Astrocyte of the spinal cord (primary cell): ENCODE results near the gene ATP5F1D.

ENCODE experiments used
- DNase-seq: peaks from one replicate; pipeline ENCODE4 v3.0.0; 2011; ENCODE audit warnings: low read depth, low spot score
- H3K4me3 ChIP-seq: 2 replicates; pipeline ENCODE4 v1.5.1; 2011; ENCODE audit warnings: low read depth, mild to moderate bottlenecking, low read length, moderate library complexity
- in situ Hi-C: cut with HindIII; loops from 2 replicates; pipeline ENCODE4 v1.10.0; 2017; ENCODE audit warnings: low sequenced_read_pairs
- TF ChIP-seq, protein P1 (sequence below): IDR thresholded peaks from 2 replicates; pipeline ENCODE4 v1.5.1; 2012; ENCODE audit warnings: low read depth, mild to moderate bottlenecking, low read length, inconsistent platforms

ATP5F1D gene

DNA sequence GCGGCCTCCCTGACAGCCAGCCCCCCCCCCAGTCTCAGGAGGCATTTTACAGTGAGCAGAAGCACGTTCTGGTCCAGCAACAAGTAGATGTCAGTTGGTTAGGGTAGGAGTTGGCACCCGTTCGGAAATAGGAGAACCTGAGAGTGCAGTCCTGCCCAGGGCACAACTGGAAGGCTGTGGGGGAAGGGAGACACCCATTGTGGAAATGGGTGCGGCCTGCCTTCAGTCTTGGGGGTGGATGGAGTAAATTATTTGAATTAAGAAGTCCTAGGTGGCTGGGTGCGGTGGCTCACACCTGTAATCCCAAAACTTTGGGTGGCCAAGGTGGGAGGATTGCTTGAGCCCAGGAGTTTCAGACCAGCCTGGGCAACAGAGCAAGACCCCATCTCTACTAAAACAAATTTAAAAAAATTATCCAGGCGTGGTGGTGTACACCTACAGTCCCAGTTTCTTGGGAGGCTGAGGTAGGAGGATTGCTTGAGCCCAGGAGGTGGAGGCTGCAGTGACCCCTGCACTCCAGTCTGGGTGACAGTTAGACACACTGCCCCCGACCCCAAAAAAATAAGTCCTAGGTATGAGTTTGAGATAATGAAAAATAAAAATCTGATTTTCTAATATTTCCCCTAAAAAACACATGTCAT lies 28.8 kb downstream of the ATP5F1D start:
- DNase-seq = no peak
- H3K4me3 ChIP-seq = peak overlapping the region; percentile 47
- TF ChIP-seq, protein P1, sequence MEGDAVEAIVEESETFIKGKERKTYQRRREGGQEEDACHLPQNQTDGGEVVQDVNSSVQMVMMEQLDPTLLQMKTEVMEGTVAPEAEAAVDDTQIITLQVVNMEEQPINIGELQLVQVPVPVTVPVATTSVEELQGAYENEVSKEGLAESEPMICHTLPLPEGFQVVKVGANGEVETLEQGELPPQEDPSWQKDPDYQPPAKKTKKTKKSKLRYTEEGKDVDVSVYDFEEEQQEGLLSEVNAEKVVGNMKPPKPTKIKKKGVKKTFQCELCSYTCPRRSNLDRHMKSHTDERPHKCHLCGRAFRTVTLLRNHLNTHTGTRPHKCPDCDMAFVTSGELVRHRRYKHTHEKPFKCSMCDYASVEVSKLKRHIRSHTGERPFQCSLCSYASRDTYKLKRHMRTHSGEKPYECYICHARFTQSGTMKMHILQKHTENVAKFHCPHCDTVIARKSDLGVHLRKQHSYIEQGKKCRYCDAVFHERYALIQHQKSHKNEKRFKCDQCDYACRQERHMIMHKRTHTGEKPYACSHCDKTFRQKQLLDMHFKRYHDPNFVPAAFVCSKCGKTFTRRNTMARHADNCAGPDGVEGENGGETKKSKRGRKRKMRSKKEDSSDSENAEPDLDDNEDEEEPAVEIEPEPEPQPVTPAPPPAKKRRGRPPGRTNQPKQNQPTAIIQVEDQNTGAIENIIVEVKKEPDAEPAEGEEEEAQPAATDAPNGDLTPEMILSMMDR = no peak
- in situ Hi-C loops = no loop called here

DNA sequence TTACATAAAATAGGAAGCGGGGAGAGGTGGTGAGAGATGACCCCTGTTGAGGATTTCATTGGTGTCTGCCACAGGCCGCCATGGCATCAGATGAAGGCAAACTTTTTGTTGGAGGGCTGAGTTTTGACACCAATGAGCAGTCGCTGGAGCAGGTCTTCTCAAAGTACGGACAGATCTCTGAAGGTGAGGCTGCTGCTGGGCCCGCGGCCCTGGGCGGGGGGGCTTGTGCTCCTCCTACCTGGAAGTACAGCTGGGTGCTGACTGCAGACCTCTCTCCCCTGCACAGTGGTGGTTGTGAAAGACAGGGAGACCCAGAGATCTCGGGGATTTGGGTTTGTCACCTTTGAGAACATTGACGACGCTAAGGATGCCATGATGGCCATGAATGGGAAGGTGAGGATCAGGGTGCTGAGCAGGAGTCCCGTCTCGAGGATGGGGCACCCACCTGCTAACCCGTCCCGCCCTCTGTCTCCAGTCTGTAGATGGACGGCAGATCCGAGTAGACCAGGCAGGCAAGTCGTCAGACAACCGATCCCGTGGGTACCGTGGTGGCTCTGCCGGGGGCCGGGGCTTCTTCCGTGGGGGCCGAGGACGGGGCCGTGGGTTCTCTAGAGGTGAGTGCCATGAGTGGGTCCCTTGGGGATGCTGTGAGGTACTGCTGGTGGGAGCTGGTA lies 29.4 kb downstream of the ATP5F1D start:
- TF ChIP-seq, protein P1 = no peak
- H3K4me3 ChIP-seq = peak overlapping the region; percentile 47
- in situ Hi-C loops = no loop called here
- no peak for DNase-seq

DNA sequence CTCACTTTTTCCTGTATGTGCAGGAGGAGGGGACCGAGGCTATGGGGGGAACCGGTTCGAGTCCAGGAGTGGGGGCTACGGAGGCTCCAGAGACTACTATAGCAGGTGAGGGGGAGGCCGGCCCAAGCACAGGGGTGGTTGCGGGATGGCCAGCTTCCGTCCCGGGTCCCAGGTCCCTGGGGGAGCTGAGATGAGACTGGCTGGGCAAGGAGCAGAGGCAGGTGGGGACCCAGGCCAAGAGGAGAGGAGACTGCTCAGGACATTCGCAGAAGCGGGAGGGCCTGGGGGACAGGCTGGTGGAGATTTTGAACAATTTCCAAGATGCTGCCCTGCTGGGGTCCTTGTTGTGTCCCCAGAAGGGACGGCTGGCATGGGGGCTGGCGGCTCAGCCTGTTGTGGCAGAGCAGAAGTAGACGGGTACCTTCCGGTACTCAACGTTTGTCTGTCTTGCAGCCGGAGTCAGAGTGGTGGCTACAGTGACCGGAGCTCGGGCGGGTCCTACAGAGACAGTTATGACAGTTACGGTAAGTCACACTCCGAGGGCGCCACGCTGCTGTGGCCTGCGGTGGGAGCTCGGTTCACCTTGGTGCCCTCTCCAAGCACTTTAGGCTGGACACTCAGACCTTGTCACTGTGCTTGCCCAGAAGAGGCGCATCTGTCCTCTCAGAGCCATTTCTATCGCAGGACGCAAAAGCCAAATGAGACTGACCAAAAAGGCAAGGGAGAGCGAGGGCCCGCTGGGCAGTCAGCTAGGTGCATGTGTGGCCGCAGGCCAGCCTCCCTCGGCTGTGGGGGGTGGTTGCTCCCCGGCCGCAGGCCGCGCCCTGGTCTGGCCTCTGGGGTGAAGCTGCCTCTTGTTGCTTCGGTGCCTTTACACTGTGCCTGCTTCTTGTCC lies 30.2 kb downstream of the ATP5F1D start:
- in situ Hi-C loops = no loop called here
- no peak overlapping the region for H3K4me3 ChIP-seq
- TF ChIP-seq, protein P1 = no peak
- DNase-seq = no peak

DNA sequence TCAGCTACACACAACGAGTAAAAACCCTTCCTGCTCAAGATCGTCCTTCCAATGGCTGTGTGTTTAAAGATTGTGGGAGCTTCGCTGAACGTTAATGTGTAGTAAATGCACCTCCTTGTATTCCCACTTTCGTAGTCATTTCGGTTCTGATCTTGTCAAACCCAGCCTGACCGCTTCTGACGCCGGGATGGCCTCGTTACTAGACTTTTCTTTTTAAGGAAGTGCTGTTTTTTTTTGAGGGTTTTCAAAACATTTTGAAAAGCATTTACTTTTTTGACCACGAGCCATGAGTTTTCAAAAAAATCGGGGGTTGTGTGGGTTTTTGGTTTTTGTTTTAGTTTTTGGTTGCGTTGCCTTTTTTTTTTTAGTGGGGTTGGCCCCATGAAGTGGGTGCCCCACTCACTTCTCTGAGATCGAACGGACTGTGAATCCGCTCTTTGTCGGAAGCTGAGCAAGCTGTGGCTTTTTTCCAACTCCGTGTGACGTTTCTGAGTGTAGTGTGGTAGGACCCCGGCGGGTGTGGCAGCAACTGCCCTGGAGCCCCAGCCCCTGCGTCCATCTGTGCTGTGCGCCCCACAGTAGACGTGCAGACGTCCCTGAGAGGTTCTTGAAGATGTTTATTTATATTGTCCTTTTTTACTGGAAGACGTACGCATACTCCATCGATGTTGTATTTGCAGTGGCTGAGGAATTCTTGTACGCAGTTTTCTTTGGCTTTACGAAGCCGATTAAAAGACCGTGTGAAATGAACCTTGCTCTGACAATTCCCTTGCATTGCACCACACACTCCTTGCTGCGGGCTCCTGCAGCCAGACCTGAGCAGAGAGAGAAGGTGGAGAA lies 31.1 kb downstream of the ATP5F1D start:
- DNase-seq = no peak
- TF ChIP-seq, protein P1 = no peak
- in situ Hi-C loops = no loop called here
- no peak overlapping the region for H3K4me3 ChIP-seq

DNA sequence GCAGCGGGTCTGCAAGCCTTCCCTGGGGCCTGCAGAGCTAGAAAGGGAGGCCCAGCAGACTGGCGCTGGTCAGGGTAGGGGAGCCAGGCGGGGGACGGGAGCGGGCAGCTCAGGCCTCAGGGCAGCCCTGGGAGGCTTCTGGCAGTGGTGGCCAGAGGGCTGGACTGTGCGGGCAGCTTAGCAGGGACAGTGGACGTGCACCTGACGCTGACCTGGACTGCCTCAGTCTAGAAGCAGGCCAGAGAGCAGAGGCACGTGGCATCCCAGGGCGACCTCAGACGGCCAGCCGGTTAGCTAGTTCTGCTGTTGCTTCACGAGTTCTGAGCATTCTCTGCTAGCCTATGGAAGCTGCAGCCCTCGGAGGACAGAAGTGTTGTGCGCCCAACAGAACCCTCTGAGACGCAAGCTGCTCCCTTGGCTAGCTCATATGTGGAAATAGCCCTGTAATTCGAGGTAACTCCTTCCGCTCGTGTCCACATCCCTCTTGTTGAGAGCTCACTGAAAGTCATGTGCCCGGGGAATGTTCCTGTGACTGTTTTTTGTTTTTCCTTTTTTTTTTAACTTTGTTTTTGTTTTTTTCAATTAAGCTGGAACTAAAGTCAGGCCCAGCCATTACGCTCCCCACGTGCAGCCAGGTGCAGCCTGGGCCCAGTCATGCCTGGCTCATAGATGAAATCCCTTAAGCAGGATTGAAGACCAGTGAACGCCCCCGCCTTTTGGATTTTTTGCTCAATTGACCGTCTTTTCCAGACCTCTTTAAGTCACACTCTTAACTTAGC lies 31.9 kb downstream of the ATP5F1D start:
- TF ChIP-seq, protein P1 = no peak
- no peak for DNase-seq
- in situ Hi-C loops = no loop called here
- H3K4me3 ChIP-seq = no peak overlapping the region
